ENCODE results near the gene PPP1R27.

PPP1R27 gene

DNA sequence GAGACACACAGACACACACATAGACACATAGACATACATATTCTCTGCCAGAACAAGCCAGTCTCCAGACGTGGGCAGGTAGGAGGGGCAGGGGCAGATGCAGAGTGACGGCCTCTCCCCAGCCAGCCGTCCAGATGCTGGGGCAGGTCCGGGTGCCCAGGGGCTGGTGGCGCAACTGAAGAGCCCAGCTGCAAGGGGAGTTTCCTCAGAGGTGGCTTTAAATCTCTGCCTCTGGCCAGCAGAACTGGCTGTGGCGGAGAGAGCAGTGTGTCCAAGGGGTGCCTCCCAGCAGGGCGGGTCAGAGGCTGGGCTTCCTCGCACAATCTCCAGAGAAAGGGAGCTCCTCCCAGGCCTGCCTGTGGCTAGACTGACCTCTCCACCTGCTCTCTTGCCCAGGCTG lies 40.3 kb downstream of the PPP1R27 start:
- H3K27me3 ChIP-seq (ENCODE audit: control insufficient read depth, insufficient read depth, low read length), result peaks cover 14% of the 10 kb centered on the region
- H3K9ac ChIP-seq (ENCODE audit: low read length), result no peak overlapping the region
- no peaks in the 10 kb centered on the region for H3K4me1 ChIP-seq (ENCODE audit: control insufficient read depth, insufficient read depth, low read length)
- H3K4me3 ChIP-seq (ENCODE audit: low read length), result no peak overlapping the region
- H3K36me3 ChIP-seq (ENCODE audit: control insufficient read depth, insufficient read depth, low read length), result no peaks in the 10 kb centered on the region
- H3K27ac ChIP-seq (ENCODE audit: low read depth, low read length), result no peak overlapping the region

DNA sequence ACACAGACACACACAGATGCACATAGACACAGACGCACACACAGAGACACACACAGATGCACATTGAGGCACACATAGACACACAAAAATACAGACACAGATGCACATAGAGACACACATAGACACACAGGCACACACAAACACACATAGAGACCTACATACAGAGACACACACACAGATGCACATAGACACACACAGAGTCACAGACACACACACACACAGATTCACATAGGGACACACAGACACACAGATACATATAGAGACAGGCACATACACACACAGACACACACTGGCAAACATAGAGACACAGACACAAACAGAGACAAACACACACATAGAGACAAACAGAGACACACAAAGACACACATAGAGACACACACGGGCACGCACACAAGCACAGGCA lies 40.8 kb downstream of the PPP1R27 start:
- Histone ChIP-seq H3K27me3 (ENCODE audit: control insufficient read depth, insufficient read depth, low read length) (peaks cover 14% of the 10 kb centered on the region), H3K4me3 (ENCODE audit: low read length) (no peak overlapping the region), H3K4me1 (ENCODE audit: control insufficient read depth, insufficient read depth, low read length) (no peaks in the 10 kb centered on the region), H3K9ac (ENCODE audit: low read length) (no peak overlapping the region), H3K36me3 (ENCODE audit: control insufficient read depth, insufficient read depth, low read length) (no peaks in the 10 kb centered on the region), H3K27ac (ENCODE audit: low read depth, low read length) (no peak overlapping the region)

DNA sequence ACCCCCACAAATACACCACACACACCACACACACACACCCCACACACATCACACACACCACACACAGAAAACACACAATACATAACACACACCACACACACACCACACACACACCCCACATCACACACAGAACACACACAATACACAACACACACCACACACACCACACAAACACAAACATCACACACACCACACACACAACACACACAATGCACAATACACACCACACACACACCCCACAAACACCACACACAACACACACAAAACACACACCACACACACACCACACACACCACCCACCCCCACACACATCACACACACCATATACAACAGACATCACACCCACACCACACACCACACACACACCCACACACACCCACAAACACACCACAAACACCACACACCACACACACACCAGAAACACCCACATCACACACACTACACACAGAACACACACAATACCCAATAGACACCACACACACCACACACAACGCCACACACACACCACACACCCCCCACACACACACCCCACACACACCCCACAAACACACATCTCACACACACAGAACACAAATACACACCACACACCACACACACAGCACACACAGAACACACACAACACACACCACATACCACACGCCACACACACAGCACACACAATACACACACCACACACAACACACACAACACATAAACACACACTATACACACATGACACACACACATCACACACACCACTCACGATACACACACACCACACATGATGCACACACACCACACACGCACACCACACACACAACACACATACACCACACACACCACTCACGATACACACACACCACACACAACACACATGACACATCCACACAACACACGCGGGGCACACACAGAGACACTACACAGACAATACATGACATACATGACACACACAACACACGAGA lies 41.9 kb downstream of the PPP1R27 start:
- H3K27me3 ChIP-seq (ENCODE audit: control insufficient read depth, insufficient read depth, low read length), result peaks cover 14% of the 10 kb centered on the region
- no peaks in the 10 kb centered on the region for H3K36me3 ChIP-seq (ENCODE audit: control insufficient read depth, insufficient read depth, low read length)
- H3K4me1 ChIP-seq (ENCODE audit: control insufficient read depth, insufficient read depth, low read length), result no peaks in the 10 kb centered on the region
- H3K27ac ChIP-seq (ENCODE audit: low read depth, low read length), result no peak overlapping the region
- H3K9ac ChIP-seq (ENCODE audit: low read length), result no peak overlapping the region
- no peak overlapping the region for H3K4me3 ChIP-seq (ENCODE audit: low read length)

Measured in rectal smooth muscle tissue (tissue), 1 donor.